ENCODE data around the gene CAND2.

CAND2 gene

DNA sequence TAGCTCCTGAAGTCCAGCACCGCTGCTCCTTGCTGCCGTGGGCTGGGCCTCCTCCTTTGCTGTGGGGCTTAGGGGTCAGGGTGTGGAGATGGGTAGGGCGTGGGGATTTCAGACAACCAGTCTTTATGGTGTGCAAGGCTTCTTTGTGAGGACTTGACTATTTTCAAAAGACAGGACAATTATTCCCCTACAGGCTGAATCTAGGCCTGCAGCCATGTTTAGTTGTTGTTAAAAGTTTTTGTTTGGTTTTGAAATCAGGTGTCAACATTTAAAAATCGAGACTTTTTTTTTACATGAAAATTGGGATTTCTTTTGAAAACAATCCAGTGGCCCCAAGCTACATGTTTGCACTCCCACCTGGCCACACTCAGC lies 34.3 kb downstream of the CAND2 start:
- no peak overlapping the region for H3K27ac ChIP-seq
- H3K27me3 ChIP-seq (replicated peaks), result no peaks in the 10 kb centered on the region
- H3K4me3 ChIP-seq (ENCODE audit: low read depth, low read length), result no peak overlapping the region
- in situ Hi-C loops (cut with HindIII; ENCODE audit: low pct_ligation_motif_present, low sequenced_read_pairs), result no loop called here
- TF ChIP-seq CTCF (IDR thresholded peaks at IDR 0.05; ENCODE audit: low read depth, low read length, missing control alignments), result peak; percentile 39
- DNase-seq, result no peak
- H3K36me3 ChIP-seq (replicated peaks), result peaks cover 44% of the 10 kb centered on the region

DNA sequence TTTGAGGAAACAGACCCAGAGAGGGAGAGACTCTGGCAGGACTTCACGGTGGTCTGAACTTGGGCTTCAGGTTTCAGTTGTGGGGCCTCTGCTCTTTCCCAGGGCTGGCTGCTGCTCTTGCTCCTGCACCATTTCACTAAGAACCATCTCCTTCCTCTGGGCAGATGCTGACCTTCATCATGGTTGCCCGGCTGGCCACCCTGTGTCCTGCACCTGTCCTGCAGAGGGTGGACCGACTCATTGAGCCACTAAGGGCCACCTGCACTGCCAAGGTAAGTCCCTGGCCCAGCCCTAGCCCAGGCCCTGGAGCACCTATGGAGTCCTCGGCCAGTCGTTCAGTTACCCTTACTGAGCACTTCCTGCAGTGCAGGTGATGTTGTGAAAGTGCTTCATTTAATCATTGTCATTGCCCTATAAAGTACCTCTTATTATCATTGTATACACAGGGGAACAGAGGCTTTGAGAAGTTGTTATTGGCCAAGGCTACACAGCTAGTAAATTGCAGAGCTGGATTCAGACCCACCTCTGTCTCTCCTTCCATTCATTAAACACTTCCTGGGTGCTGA lies 34.9 kb downstream of the CAND2 start:
- TF ChIP-seq CTCF (IDR thresholded peaks at IDR 0.05; ENCODE audit: low read depth, low read length, missing control alignments), result no peak
- in situ Hi-C loops (cut with HindIII; ENCODE audit: low pct_ligation_motif_present, low sequenced_read_pairs), result no loop called here
- Histone ChIP-seq H3K4me3 (ENCODE audit: low read depth, low read length) (no peak overlapping the region), H3K36me3 (replicated peaks) (peaks cover 50% of the 10 kb centered on the region), H3K27me3 (replicated peaks) (no peaks in the 10 kb centered on the region), H3K27ac (no peak overlapping the region)
- no peak for DNase-seq

DNA sequence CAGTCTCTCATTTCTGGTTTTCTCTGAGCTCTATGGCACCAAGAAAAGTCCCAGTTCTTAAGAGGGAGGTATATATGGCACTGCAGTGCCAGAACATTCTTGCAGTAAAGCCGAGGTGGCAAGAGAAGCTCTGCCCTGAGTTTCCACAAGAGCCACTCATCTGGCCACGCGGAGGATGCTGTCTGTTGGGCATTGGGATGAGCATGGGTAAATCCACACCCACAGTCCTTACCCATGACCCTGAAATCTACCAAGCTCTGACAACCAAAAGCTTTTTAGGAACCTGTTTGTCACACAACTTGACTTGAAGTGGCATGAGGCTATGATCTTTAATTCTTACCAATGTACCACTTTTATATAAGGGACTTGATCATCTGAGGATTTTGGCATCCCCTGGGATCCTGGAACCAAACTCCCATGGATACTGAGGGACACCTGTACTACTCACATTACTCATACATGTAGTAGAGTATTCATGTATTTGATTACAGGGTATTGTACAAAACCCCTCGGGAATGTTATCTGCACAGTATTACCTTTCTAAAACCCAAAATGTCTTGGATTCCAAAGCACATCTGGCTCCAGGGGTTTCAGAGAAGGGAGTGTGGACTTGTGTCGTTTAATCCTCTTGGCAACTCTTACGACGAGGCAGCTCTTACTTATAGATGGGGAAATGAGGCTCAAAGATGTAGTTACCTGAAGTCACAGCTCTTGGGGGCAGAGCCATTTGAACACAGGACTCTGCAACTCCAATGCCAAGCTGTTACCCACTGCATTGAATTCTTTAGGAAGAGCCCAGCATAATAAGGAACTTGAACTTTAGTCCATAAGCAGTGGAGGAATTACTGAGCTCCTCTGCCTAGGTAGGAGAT lies 36.1 kb downstream of the CAND2 start:
- Histone ChIP-seq H3K27me3 (replicated peaks) (no peaks in the 10 kb centered on the region), H3K36me3 (replicated peaks) (peaks cover 62% of the 10 kb centered on the region), H3K27ac (no peak overlapping the region), H3K4me3 (ENCODE audit: low read depth, low read length) (no peak overlapping the region)
- no peak for DNase-seq
- in situ Hi-C loops (cut with HindIII; ENCODE audit: low pct_ligation_motif_present, low sequenced_read_pairs), result no loop called here
- no peak for TF ChIP-seq CTCF (IDR thresholded peaks at IDR 0.05; ENCODE audit: low read depth, low read length, missing control alignments)

DNA sequence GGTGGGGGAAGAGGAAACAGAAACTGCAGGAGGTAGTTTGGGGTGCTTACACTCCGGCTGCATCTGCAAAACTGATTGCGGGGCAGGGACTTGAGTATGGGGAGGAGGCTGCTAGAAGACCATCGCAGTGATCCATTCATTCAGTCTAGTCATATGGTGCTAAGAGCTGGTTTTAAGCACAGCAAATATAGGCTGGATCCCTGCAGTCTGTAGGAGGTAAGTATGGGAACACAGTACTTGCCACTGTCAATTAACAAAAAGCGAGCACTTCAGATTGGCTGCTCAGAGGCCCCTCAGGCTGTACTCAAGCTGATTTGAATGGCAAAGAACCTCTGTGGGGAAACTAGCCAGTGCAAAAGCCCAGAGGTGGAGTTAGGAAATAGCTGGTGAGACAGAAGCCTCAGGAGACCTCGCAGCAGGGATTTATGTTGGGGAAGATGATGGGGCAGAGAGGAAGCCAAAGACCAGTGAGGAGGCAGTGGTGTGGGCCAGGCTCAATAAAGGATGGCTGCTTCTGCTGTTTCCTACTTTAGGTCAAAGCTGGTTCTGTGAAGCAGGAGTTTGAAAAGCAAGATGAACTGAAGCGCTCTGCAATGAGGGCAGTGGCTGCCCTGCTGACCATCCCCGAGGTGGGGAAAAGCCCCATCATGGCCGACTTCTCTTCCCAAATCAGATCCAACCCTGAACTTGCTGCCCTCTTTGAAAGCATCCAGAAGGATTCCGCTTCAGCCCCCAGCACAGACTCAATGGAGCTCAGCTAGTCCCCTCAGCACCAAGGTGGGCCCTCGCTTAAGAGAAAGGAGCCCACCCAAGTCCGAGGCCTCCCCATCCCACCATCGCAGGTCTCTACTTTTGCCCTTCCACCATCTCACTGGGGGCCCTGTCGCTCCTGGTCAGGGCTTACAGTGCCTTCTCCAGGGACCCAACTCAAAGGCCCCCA lies 37.0 kb downstream of the CAND2 start:
- TF ChIP-seq CTCF (IDR thresholded peaks at IDR 0.05; ENCODE audit: low read depth, low read length, missing control alignments), result no peak
- DNase-seq, result no peak
- Histone ChIP-seq H3K36me3 (replicated peaks) (peaks cover 71% of the 10 kb centered on the region), H3K27me3 (replicated peaks) (no peaks in the 10 kb centered on the region), H3K4me3 (ENCODE audit: low read depth, low read length) (no peak overlapping the region), H3K27ac (no peak overlapping the region)
- in situ Hi-C loops (cut with HindIII; ENCODE audit: low pct_ligation_motif_present, low sequenced_read_pairs), result no loop called here

DNA sequence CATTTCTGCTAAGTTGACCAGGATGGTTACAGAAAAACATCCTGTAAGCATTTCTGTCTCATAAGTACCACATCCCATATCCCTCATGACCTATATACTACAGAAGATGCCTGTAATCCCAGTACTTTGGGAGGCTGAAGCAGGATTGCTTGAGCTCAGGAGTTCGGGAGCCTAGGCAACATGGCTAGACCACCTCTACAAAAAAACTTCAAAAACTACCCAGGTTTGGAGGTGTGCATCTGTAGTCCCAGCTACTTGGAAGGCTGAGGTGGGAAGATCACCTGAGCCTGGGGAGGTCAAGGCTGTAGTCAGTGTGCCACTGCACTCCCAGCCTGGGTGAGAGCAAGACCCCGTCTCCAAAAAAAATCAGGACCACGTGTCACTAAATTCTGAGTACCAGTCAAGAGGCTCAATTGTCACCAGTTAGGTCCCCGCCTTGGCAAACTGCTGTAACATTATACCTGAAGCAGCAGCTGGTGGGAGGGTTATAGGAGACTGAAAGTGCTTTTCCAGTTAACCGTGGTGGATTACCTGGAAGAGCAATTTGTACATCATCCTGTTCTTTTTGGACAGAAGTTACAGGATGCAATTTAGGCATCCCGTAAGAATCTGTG lies 38.7 kb downstream of the CAND2 start:
- TF ChIP-seq CTCF (IDR thresholded peaks at IDR 0.05; ENCODE audit: low read depth, low read length, missing control alignments), result no peak
- Histone ChIP-seq H3K27me3 (replicated peaks) (no peaks in the 10 kb centered on the region), H3K27ac (no peak overlapping the region), H3K4me3 (ENCODE audit: low read depth, low read length) (no peak overlapping the region), H3K36me3 (replicated peaks) (peaks cover 88% of the 10 kb centered on the region)
- in situ Hi-C loops (cut with HindIII; ENCODE audit: low pct_ligation_motif_present, low sequenced_read_pairs), result no loop called here
- no peak for DNase-seq

All from brain microvascular endothelial cell (primary cell).